ENCODE measurements around the gene CLPSL1. TPM values are rescaled to one million over a fixed set of nuclear protein-coding genes. Genes with fewer than 3 reads are reported as not detected.

Gene CLPSL1
- total and polyA plus RNA-seq, 4 donors = not detected

DNA sequence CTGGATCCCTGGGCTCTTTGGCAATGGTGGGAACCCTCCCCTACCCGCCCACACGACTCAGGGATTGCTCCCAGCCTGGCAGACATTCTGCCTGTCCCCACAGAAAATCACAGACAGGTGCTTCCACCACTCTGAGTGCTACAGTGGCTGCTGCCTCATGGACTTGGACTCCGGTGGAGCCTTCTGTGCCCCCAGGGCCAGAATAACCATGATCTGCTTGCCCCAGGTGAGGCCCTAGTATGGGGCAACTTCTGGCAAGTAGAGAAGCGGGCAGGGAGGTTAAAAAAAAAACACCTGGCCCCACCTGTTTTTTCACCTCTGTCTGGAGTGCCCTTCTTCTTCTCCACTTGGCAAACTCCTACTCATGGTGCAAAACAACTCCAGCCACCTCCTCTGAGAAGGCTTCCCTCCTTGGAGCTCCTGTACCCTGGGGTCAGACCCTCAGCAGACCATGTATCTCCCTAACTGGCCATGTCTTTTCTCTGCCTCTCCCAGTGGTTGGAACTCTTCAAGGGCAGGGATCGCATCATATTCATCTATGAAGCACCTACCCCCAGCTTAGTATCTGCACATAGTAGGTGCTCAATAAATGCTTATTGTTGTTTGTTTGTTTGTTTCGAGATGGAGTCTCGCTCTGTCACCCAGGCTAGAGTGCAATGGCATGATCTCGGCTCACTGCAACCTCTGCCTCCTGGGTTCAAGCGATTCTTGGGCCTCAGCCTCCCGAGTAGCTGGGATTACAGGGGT is 3.3 kb upstream of the CLPSL1 start:
- TF ChIP-seq, protein P1, sequence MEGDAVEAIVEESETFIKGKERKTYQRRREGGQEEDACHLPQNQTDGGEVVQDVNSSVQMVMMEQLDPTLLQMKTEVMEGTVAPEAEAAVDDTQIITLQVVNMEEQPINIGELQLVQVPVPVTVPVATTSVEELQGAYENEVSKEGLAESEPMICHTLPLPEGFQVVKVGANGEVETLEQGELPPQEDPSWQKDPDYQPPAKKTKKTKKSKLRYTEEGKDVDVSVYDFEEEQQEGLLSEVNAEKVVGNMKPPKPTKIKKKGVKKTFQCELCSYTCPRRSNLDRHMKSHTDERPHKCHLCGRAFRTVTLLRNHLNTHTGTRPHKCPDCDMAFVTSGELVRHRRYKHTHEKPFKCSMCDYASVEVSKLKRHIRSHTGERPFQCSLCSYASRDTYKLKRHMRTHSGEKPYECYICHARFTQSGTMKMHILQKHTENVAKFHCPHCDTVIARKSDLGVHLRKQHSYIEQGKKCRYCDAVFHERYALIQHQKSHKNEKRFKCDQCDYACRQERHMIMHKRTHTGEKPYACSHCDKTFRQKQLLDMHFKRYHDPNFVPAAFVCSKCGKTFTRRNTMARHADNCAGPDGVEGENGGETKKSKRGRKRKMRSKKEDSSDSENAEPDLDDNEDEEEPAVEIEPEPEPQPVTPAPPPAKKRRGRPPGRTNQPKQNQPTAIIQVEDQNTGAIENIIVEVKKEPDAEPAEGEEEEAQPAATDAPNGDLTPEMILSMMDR (IDR thresholded peaks at IDR 0.05; ENCODE audit: control extremely low read depth, extremely low read depth) = no peak
- Histone ChIP-seq H3K4me3 (no peak overlapping the region), H3K36me3 (ENCODE audit: control insufficient read depth in 4 of 4, insufficient read depth in 4 of 4, low read length in 4 of 4) (no peaks in the 10 kb centered on the region), H3K9me3 (ENCODE audit: control insufficient read depth in 4 of 4, insufficient read depth in 3 of 4, low read length in 3 of 4) (peaks cover 0 to 1% (median 0%) of the 10 kb centered on the region in 4 donors), H3K27me3 (ENCODE audit: control insufficient read depth in 3 of 3, insufficient read depth in 3 of 3, low read length in 2 of 3) (no peaks in the 10 kb centered on the region), H3K9ac (ENCODE audit: insufficient read depth in 1 of 2, low read length in 2 of 2) (no peak overlapping the region), H3K4me1 (ENCODE audit: control insufficient read depth in 5 of 5, insufficient read depth in 5 of 5, low read length in 5 of 5) (no peaks in the 10 kb centered on the region), H3K27ac (ENCODE audit: low read depth in 1 of 2, low read length in 1 of 2) (no peak overlapping the region)
- no peak for DNase-seq
- WGBS, 2 donors = 79 to 91% methylated on average over 10 of the region's 10 CpGs
- ATAC-seq (ENCODE audit: insufficient read depth, low FRiP score) = no peak

DNA sequence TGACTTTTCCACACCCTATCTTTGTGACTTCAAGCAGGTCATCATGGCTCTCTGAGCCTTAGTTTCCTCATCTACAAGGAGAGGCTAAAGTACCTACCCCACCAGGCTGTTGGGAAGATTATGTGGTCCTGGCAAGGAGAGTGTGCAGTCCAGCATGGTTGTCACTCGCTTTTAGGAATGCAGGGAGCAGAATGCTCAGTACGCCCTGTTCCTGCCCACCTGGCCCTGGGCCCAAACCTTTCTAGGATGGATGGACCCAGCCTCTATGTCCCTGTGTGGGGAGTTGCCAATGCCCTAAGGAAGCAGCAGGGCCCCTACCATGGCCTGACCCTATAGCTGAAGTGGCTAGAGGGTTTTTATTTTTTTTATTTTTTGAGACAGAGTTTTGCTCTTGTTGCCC is 2.4 kb upstream of the CLPSL1 start:
- H3K9me3 ChIP-seq (ENCODE audit: control insufficient read depth in 4 of 4, insufficient read depth in 3 of 4, low read length in 3 of 4) = peaks cover 0 to under 1% (median 0%) of the 10 kb centered on the region in 4 donors
- 93 to 98% methylated on average over 2 of the region's 2 CpGs for WGBS, 2 donors
- H3K36me3 ChIP-seq (ENCODE audit: control insufficient read depth in 4 of 4, insufficient read depth in 4 of 4, low read length in 4 of 4) = no peaks in the 10 kb centered on the region
- TF ChIP-seq, protein P1 (IDR thresholded peaks at IDR 0.05; ENCODE audit: control extremely low read depth, extremely low read depth) = no peak
- DNase-seq (no peak), ATAC-seq (ENCODE audit: insufficient read depth, low FRiP score) (no peak)
- H3K27ac ChIP-seq (ENCODE audit: low read depth in 1 of 2, low read length in 1 of 2) = no peak overlapping the region
- H3K27me3 ChIP-seq (ENCODE audit: control insufficient read depth in 3 of 3, insufficient read depth in 3 of 3, low read length in 2 of 3) = no peaks in the 10 kb centered on the region
- no peaks in the 10 kb centered on the region for H3K4me1 ChIP-seq (ENCODE audit: control insufficient read depth in 5 of 5, insufficient read depth in 5 of 5, low read length in 5 of 5)
- no peak overlapping the region for H3K9ac ChIP-seq (ENCODE audit: insufficient read depth in 1 of 2, low read length in 2 of 2)
- no peak overlapping the region for H3K4me3 ChIP-seq

DNA sequence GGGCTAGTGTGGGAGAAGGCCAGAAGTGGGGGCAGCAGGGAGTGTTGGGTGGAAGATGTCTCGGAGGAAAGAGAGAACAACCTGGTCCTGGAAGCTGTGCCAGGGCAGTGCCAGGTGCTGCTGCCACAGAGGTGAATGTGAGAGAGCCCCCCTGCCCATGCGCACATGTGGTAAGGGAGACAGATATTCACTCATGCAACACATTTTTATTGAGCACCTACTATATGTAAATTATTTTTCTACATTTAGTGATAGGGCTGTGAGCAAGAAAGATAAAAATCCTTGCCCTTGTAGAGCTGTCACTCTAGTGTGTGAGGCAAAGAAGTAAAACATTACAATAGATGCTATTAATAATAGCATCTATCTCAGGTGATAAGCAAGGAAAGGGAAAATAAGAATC is 471 bp downstream of the CLPSL1 start:
- peaks cover 0 to 1% (median 0%) of the 10 kb centered on the region in 4 donors for H3K9me3 ChIP-seq (ENCODE audit: control insufficient read depth in 4 of 4, insufficient read depth in 3 of 4, low read length in 3 of 4)
- peaks cover 0 to 3% (median 2%) of the 10 kb centered on the region in 3 donors for H3K27me3 ChIP-seq (ENCODE audit: control insufficient read depth in 3 of 3, insufficient read depth in 3 of 3, low read length in 2 of 3)
- H3K9ac ChIP-seq (ENCODE audit: insufficient read depth in 1 of 2, low read length in 2 of 2) = no peak overlapping the region
- 95 to 100% methylated on average over 2 of the region's 2 CpGs for WGBS, 2 donors
- no peak overlapping the region for H3K27ac ChIP-seq (ENCODE audit: low read depth in 1 of 2, low read length in 1 of 2)
- ATAC-seq (ENCODE audit: insufficient read depth, low FRiP score) = no peak
- no peaks in the 10 kb centered on the region for H3K36me3 ChIP-seq (ENCODE audit: control insufficient read depth in 4 of 4, insufficient read depth in 4 of 4, low read length in 4 of 4)
- no peak overlapping the region for H3K4me3 ChIP-seq
- no peaks in the 10 kb centered on the region for H3K4me1 ChIP-seq (ENCODE audit: control insufficient read depth in 5 of 5, insufficient read depth in 5 of 5, low read length in 5 of 5)
- DNase-seq = no peak
- TF ChIP-seq, protein P1 (IDR thresholded peaks at IDR 0.05; ENCODE audit: control extremely low read depth, extremely low read depth) = no peak
